A549 (cell line): ENCODE measurements around the gene SYT8. TPM values are rescaled to one million over a fixed set of nuclear protein-coding genes. Genes with fewer than 3 reads are reported as not detected.

Source experiments
- ATAC-seq, 2 experiments: fragments of 200-7000 bp in 1 of 2; fragments of >200 bp in 1 of 2; cut with Nextera tagmentation in 1 of 2; cut with Tn5 transposase in 1 of 2; 3 replicates each; pipeline versions ENCODE4 v1.8.0 to v1.9.1; 2018 to 2020; ENCODE audit warnings: mild to moderate bottlenecking in 1 of 2, moderate library complexity in 1 of 2
- CTCF ChIA-PET: fragments of 300-600 bp; sonication (Branson Sonifier 250); formaldehyde crosslinking; extraction: SDS; loops from one replicate; lab custom pipeline; 2021; ENCODE audit warnings: antibody characterized with exemption, inconsistent platforms; lab: Yijun Ruan, JAX
- POLR2A ChIA-PET: fragments of 350-600 bp; formaldehyde crosslinking; extraction: SDS; loops from one replicate; lab custom pipeline; 2021; ENCODE audit warnings: antibody characterized with exemption, inconsistent platforms; lab: Yijun Ruan, JAX
- DNase-seq, 2 experiments: peaks; one replicate each; pipeline versions ENCODE4 v3.0.0 to v3.0.0-alpha.2; 2011 to 2016; ENCODE audit warnings: low read depth in 1 of 2, low spot score in 1 of 2
- FAIRE-seq: peaks from 2 replicates; lab custom pipeline; 2011; peaks lifted over from hg19 to GRCh38; lab: Jason Lieb, UNC
- H3K27ac ChIP-seq, 2 experiments: fragments of >200 bp; sonication (Bioruptor Twin); formaldehyde crosslinking; 3 replicates each; pipeline ENCODE4 v1.5.1; 2016 to 2017
- H3K4me1 ChIP-seq: fragments of >200 bp; sonication (Bioruptor Twin); formaldehyde crosslinking; 3 replicates; pipeline ENCODE4 v1.6.1; 2016
- H3K4me2 ChIP-seq: fragments of >200 bp; sonication (Bioruptor Twin); formaldehyde crosslinking; 3 replicates; pipeline ENCODE4 v1.6.1; 2016
- H3K4me3 ChIP-seq: fragments of >200 bp; sonication (Bioruptor Twin); formaldehyde crosslinking; 3 replicates; pipeline ENCODE4 v1.5.1; 2016
- H3K9me3 ChIP-seq: fragments of >200 bp; sonication (Bioruptor Twin); formaldehyde crosslinking; 3 replicates; pipeline ENCODE4 v1.6.1; 2016
- BHLHE40 ChIP-seq: IDR thresholded peaks from 2 replicates; pipeline ENCODE4 v1.6.1; 2012; ENCODE audit warnings: low read depth, low read length, inconsistent platforms
- CHD2 ChIP-seq: fragments of 150-350 bp; IDR thresholded peaks from 2 replicates; pipeline ENCODE4 v1.6.1; 2014; ENCODE audit warnings: low read length; ENCODE audit not compliant: partially characterized antibody
- E2F6 ChIP-seq: IDR thresholded peaks from 2 replicates; pipeline ENCODE4 v1.6.1; 2012; ENCODE audit warnings: low read depth, borderline replicate concordance
- EHF ChIP-seq: fragments of 250-450 bp; sonication (Bioruptor Pico); IDR thresholded peaks from 2 replicates; pipeline ENCODE4 v1.5.0; 2020; ENCODE audit warnings: mild to moderate bottlenecking
- HES2 ChIP-seq: fragments of >200 bp; sonication (Bioruptor Twin); formaldehyde crosslinking; IDR thresholded peaks from 2 replicates; pipeline ENCODE4 v1.6.1; 2016
- HMGXB4 ChIP-seq: fragments of 250-450 bp; sonication (Bioruptor Pico); IDR thresholded peaks from 2 replicates; pipeline ENCODE4 v1.5.0; 2021; ENCODE audit warnings: mild to moderate bottlenecking, moderate library complexity, borderline replicate concordance
- KDM1A ChIP-seq: fragments of 200-600 bp; sonication (generic); IDR thresholded peaks from 2 replicates; pipeline ENCODE4 v1.6.1; 2016; ENCODE audit warnings: low read depth, mild to moderate bottlenecking
- PHF8 ChIP-seq: fragments of 200-600 bp; sonication (generic); IDR thresholded peaks from 2 replicates; pipeline ENCODE4 v1.6.1; 2016; ENCODE audit warnings: low read depth, mild to moderate bottlenecking, antibody characterized with exemption, moderate library complexity, borderline replicate concordance
- RCOR1 ChIP-seq: fragments of 150-350 bp; IDR thresholded peaks from 2 replicates; pipeline ENCODE4 v1.6.1; 2014; ENCODE audit warnings: antibody characterized with exemption, low read length, low read depth
- REST ChIP-seq: fragments of 200-600 bp; sonication (generic); IDR thresholded peaks from 2 replicates; pipeline ENCODE4 v1.6.1; 2016; ENCODE audit warnings: antibody characterized with exemption, mild to moderate bottlenecking, moderate library complexity
- RNF2 ChIP-seq: fragments of 200-600 bp; sonication (generic); IDR thresholded peaks from 2 replicates; pipeline ENCODE4 v1.6.1; 2016; ENCODE audit warnings: low read depth, mild to moderate bottlenecking, antibody characterized with exemption, moderate library complexity, borderline replicate concordance
- SMC3 ChIP-seq: fragments of >200 bp; sonication (Bioruptor Twin); formaldehyde crosslinking; IDR thresholded peaks from 3 replicates; pipeline ENCODE4 v1.6.1; 2018; ENCODE audit warnings: inconsistent platforms
- ZNF302 ChIP-seq: fragments of 250-450 bp; sonication (Bioruptor Pico); IDR thresholded peaks from 2 replicates; pipeline ENCODE4 v1.9.0; 2021; ENCODE audit warnings: inconsistent platforms, mild to moderate bottlenecking, moderate library complexity
- WGBS: methylation state at CpG from one replicate; pipeline ENCODE4 v1.1.6; 2017; ENCODE audit errors: missing lambda C conversion rate; 5-methylcytosine and 5-hydroxymethylcytosine counted together
- polyA plus RNA-seq, 4 experiments: library from polyadenylated mRNA; depleted of rRNA in 3 of 4; stranded (reverse); fragments of >200 nt; fragmentation: RNase III in 1 of 4; extraction: RNeasy Plus Mini Kit Qiagen cat#74134 plus additional on column Dnase treatment in 1 of 4; gene quantifications; 2 replicates in 3 of 4; 3 replicates in 1 of 4; pipeline ENCODE4 v1.2.3, GENCODE V29; 2011 to 2017
- TF ChIP-seq, protein P1 (sequence below): fragments of 450-650 bp; IDR thresholded peaks from 2 replicates; pipeline ENCODE4 v1.6.1; 2014; ENCODE audit warnings: antibody characterized with exemption

Gene SYT8
- polyA plus RNA-seq, 2 of the 4 experiments (the other 2 are of a cell fraction) = 0.25 TPM; not detected in 1

DNA sequence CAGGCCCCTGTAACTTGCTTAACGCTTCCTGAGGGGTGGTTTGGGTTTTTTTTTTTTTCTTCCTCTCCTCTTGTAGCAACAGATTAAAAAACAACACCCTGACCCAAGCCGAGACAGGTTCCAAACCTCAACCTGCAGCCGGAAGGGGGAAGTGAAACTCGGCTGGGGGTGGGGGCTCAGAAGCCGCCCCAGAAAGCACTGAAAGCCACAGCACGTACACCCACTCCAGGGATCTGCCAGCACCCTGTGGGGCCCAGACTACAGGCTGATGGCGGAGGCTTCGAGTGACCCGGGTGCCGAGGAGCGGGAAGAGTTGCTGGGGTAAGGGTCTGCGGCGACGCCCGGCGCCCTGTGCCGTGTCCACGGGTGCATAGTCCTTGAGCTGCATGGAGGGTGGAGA lies 18.1 kb downstream of the SYT8 start, which contains the start of gene LSP1:
Gene LSP1 (plus strand): TSS at position 208 of the 400 bp plus-strand sequence. CDS start 61 bp downstream, at position 269.
- TF ChIP-seq HES2 = no peak
- no peak for TF ChIP-seq SMC3
- no peak for TF ChIP-seq REST
- TF ChIP-seq E2F6 = no peak
- no peak for TF ChIP-seq PHF8
- ChIA-PET CTCF (interaction anchor here (1.1 to 14.5 kb wide), 9 partner anchors 14 to 304 kb away, joined by 4 to 174 read pairs (median 11); partner anchors contain the start of genes SYT8 and TNNI2), POLR2A (no interaction called here)
- Histone ChIP-seq H3K9me3 (no peaks in the 10 kb centered on the region), H3K4me3 (no peak within 1 kb of the TSS), H3K27ac (no peak within 1 kb of the TSS), H3K4me2 (no peak within 1 kb of the TSS), H3K4me1 (no peaks in the 10 kb centered on the region)
- WGBS = 69% methylated on average over 16 of the region's 18 CpGs
- no peak for DNase-seq
- no peak for FAIRE-seq
- ATAC-seq = no peak

- 79% methylated on average over 18 of the region's 19 CpGs for WGBS
- Histone ChIP-seq H3K4me1 (no peaks in the 10 kb centered on the region), H3K4me2 (no peak overlapping the region), H3K27ac (no peak overlapping the region), H3K4me3 (no peak overlapping the region), H3K9me3 (no peaks in the 10 kb centered on the region)
- TF ChIP-seq CHD2 (no peak), BHLHE40 (no peak), HMGXB4 (CRISPR knock-in tag) (no peak), ZNF302 (no peak), RCOR1 (no peak), RNF2 (no peak), EHF (CRISPR knock-in tag) (no peak), KDM1A (no peak)
- TF ChIP-seq, protein P1, sequence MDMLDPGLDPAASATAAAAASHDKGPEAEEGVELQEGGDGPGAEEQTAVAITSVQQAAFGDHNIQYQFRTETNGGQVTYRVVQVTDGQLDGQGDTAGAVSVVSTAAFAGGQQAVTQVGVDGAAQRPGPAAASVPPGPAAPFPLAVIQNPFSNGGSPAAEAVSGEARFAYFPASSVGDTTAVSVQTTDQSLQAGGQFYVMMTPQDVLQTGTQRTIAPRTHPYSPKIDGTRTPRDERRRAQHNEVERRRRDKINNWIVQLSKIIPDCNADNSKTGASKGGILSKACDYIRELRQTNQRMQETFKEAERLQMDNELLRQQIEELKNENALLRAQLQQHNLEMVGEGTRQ = no peak
- no peak for ATAC-seq
- FAIRE-seq = no peak
- ChIA-PET CTCF (interaction anchor here (0.7 to 14.5 kb wide), 10 partner anchors 13 to 303 kb away, joined by 3 to 174 read pairs (median 6); partner anchors contain the start of genes SYT8 and TNNI2), POLR2A (no interaction called here)
- no peak for DNase-seq
Observed at GRCh38 chr11:1853376-1854131, 18.8 kb downstream of the SYT8 start.
